Endothelial cell (in vitro differentiated cells): ENCODE measurements around the gene MID1. TPM values are rescaled to one million over a fixed set of nuclear protein-coding genes. Genes with fewer than 3 reads are reported as not detected.

ENCODE experiments used
- DNase-seq: peaks from one replicate; pipeline ENCODE4 v3.0.0; 2021; ENCODE audit warnings: low spot score
- H3K27ac Mint-ChIP-seq: one replicate; pipeline ENCODE4 v1.8.0; 2021; ENCODE audit warnings: mixed read lengths, inconsistent platforms; ENCODE audit not compliant: unreplicated experiment
- H3K27me3 Mint-ChIP-seq: one replicate; pipeline ENCODE4 v1.8.0; 2021; ENCODE audit warnings: mild to moderate bottlenecking, moderate library complexity, mixed read lengths, inconsistent platforms; ENCODE audit not compliant: unreplicated experiment
- H3K36me3 Mint-ChIP-seq: one replicate; pipeline ENCODE4 v1.8.0; 2021; ENCODE audit warnings: mild to moderate bottlenecking, low read depth, mixed read lengths, inconsistent platforms; ENCODE audit not compliant: unreplicated experiment
- H3K4me1 Mint-ChIP-seq: one replicate; pipeline ENCODE4 v1.8.0; 2021; ENCODE audit warnings: mild to moderate bottlenecking, mixed read lengths, inconsistent platforms; ENCODE audit not compliant: unreplicated experiment
- H3K4me3 Mint-ChIP-seq: one replicate; pipeline ENCODE4 v1.8.0; 2021; ENCODE audit warnings: mild to moderate bottlenecking, mixed read lengths, inconsistent platforms; ENCODE audit not compliant: unreplicated experiment
- H3K9me3 Mint-ChIP-seq: one replicate; pipeline ENCODE4 v1.8.0; 2021; ENCODE audit warnings: mixed read lengths, inconsistent platforms; ENCODE audit not compliant: unreplicated experiment
- CTCF ChIP-seq: fragments of 200-600 bp; sonication (generic); IDR thresholded peaks from one replicate; pipeline ENCODE4 v1.5.0; 2021; ENCODE audit warnings: antibody characterized with exemption; ENCODE audit not compliant: unreplicated experiment
- total RNA-seq: library from RNA; stranded (reverse); fragmentation: NEBNext Ultra II Directional; extraction: Animal tissue kit (Norgen Biotek cat#: 25700); gene quantifications from one replicate; pipeline ENCODE4 v1.2.1, GENCODE V29; 2021; ENCODE audit not compliant: unreplicated experiment

Gene MID1
- total RNA-seq, 1 donor from 2014 or later: 61.8 TPM

GRCh38 chrX:10420134-10420533 lies 200.3 kb downstream of the MID1 start:
- Mint-ChIP-seq H3K9me3 (no peaks in the 10 kb centered on the region), H3K4me3 (no peak overlapping the region), H3K27me3 (no peaks in the 10 kb centered on the region), H3K36me3 (no peaks in the 10 kb centered on the region), H3K4me1 (peaks cover 4% of the 10 kb centered on the region), H3K27ac (no peak overlapping the region)
- no peak for TF ChIP-seq CTCF
- no peak for DNase-seq

GRCh38 chrX:10416424-10416823 lies 204.0 kb downstream of the MID1 start:
- Mint-ChIP-seq H3K36me3 (no peaks in the 10 kb centered on the region), H3K4me3 (no peak overlapping the region), H3K4me1 (peaks cover 4% of the 10 kb centered on the region), H3K9me3 (no peaks in the 10 kb centered on the region), H3K27me3 (no peaks in the 10 kb centered on the region), H3K27ac (no peak overlapping the region)
- no peak for DNase-seq
- no peak for TF ChIP-seq CTCF

- no peaks in the 10 kb centered on the region for H3K36me3 Mint-ChIP-seq
- DNase-seq: no peak
- peaks cover 4% of the 10 kb centered on the region for H3K4me1 Mint-ChIP-seq
- TF ChIP-seq CTCF: no peak
- no peak overlapping the region for H3K4me3 Mint-ChIP-seq
- no peaks in the 10 kb centered on the region for H3K9me3 Mint-ChIP-seq
- no peaks in the 10 kb centered on the region for H3K27me3 Mint-ChIP-seq
- H3K27ac Mint-ChIP-seq: no peak overlapping the region
Measured at GRCh38 chrX:10415306-10416001, 204.9 kb downstream of the MID1 start.

GRCh38 chrX:10414862-10415261 lies 205.5 kb downstream of the MID1 start:
- Mint-ChIP-seq H3K4me1 (no peaks in the 10 kb centered on the region), H3K9me3 (no peaks in the 10 kb centered on the region)
- TF ChIP-seq CTCF: no peak

GRCh38 chrX:10414156-10414824 lies 206.1 kb downstream of the MID1 start:
- no peak for TF ChIP-seq CTCF
- H3K9me3 Mint-ChIP-seq: no peaks in the 10 kb centered on the region
- no peak for DNase-seq
- no peak overlapping the region for H3K27ac Mint-ChIP-seq
- H3K27me3 Mint-ChIP-seq: no peaks in the 10 kb centered on the region
- H3K36me3 Mint-ChIP-seq: no peaks in the 10 kb centered on the region
- no peak overlapping the region for H3K4me3 Mint-ChIP-seq
- H3K4me1 Mint-ChIP-seq: no peaks in the 10 kb centered on the region

More at GRCh38 chrX:10414862-10415261, 205.5 kb downstream of the MID1 start:
- Mint-ChIP-seq H3K4me3 (no peak overlapping the region), H3K27ac (no peak overlapping the region), H3K27me3 (no peaks in the 10 kb centered on the region), H3K36me3 (no peaks in the 10 kb centered on the region)
- no peak for DNase-seq
